ENCODE results near the gene PTPRM.

DNA sequence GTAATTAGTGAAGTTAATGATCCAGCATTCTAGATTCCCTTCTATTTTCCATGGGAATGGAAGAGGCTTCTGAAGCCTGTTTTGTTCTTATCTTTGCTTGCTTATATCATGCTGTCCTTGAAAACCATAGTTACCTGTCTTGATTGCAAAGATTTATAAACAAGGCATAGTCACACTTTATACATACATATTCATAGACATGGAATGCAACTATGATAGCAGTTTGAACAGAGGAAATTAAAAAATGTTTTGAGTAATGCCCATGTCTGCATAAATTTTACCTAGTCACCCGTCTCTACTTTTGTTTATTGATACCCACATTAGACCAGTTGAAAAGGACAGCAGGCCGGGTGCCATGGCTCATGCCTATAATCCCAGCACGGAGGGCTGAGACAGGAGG, 289.0 kb downstream of the PTPRM start:
- TF ChIP-seq, protein P1, sequence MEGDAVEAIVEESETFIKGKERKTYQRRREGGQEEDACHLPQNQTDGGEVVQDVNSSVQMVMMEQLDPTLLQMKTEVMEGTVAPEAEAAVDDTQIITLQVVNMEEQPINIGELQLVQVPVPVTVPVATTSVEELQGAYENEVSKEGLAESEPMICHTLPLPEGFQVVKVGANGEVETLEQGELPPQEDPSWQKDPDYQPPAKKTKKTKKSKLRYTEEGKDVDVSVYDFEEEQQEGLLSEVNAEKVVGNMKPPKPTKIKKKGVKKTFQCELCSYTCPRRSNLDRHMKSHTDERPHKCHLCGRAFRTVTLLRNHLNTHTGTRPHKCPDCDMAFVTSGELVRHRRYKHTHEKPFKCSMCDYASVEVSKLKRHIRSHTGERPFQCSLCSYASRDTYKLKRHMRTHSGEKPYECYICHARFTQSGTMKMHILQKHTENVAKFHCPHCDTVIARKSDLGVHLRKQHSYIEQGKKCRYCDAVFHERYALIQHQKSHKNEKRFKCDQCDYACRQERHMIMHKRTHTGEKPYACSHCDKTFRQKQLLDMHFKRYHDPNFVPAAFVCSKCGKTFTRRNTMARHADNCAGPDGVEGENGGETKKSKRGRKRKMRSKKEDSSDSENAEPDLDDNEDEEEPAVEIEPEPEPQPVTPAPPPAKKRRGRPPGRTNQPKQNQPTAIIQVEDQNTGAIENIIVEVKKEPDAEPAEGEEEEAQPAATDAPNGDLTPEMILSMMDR (IDR thresholded peaks at IDR 0.05; ENCODE audit: control extremely low read depth in 1 of 3, insufficient read depth in 1 of 3, low read depth in 1 of 3, low read length in 3 of 3) = no peak
- no peak for TF ChIP-seq POLR2AphosphoS5 (IDR thresholded peaks at IDR 0.05; ENCODE audit: low read depth, low read length)
- no peak for TF ChIP-seq RAD21 (IDR thresholded peaks at IDR 0.05 in 1 of 2, conservative IDR thresholded peaks at IDR 0.05 in 1 of 2; ENCODE audit: low read depth in 2 of 2, low read length in 2 of 2)
- TF ChIP-seq POLR2A (IDR thresholded peaks at IDR 0.05; ENCODE audit: control extremely low read depth in 1 of 2, low read depth in 2 of 2, low read length in 2 of 2) = no peak
- TF ChIP-seq GABPA (IDR thresholded peaks at IDR 0.05; ENCODE audit: borderline replicate concordance, insufficient read depth, low read length) = no peak
- TF ChIP-seq EZH2 (IDR thresholded peaks at IDR 0.05; ENCODE audit: low read depth, low read length, severe bottlenecking) = no peak
- no peak for TF ChIP-seq JUND (IDR thresholded peaks at IDR 0.05; ENCODE audit: low read length)
- TF ChIP-seq TAF7 (optimal IDR thresholded peaks at IDR 0.05; ENCODE audit: borderline replicate concordance, low read depth, low read length) = no peak
